NCI-H2081 treated with DMSO at 0.1 percent for 48 hours (cell line): ENCODE measurements around the gene RBMXL2.

Experiments used
- DNase-seq: peaks from one replicate; lab custom pipeline; 2025; lab: John Stamatoyannopoulos, UW

Gene RBMXL2

GRCh38 chr11:7088921-7089320 lies at the start of gene RBMXL2:
Gene RBMXL2, plus strand, starts transcription at chr11:7088998. Its CDS starts 123 bp downstream, at chr11:7089121.
- DNase-seq, result no peak

DNA sequence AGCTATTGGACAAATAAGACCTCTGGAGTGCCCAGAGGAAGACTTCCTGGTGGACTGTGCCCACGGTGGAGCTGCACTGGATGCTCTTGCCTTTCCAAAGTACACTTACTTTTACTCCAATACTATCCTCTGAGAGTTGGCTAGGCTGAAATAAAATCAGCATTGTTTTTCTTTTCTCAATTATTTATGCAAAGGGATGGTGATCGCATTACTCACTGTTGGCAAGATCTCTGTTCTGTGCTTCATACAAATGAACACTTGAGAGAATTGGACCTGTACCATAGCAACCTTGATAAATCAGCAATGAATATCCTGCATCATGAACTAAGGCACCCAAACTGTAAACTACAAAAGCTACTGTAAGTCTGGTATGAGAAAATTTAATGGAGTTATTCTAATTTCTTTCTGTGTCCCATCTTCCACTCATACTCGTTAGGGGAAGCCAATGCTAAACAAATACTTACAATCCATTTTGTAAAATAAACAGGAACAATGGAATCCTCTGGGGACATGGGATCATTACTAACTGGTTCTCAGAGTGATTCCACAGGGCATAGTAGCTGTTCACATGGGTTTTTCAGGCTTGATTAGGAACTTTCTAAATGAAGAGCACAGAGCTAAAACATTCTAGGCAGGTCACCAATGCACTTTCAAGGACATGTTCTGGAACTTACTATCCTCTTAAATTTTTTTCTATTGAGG lies 42.2 kb upstream of the RBMXL2 start:
- no peak for DNase-seq

DNA sequence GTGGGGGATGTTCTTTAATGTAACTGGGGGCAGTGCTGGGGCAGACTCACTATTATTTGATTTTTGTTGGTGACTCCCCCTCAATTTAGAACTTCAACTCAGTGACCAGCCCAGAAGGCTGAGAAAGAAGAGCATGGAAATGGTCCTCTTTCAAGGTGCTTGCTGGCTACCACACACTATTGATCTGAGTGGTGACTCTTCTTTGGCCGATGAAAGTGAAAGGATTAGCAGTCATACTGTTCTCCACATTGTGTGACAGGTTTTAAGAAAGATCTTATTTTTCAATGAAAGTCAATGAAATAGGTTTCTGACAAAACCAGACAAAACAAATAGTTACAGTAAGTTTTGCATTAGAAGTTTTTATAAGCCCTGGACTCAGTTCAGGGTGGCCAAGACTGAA lies 38.6 kb upstream of the RBMXL2 start:
- DNase-seq, result no peak

DNA sequence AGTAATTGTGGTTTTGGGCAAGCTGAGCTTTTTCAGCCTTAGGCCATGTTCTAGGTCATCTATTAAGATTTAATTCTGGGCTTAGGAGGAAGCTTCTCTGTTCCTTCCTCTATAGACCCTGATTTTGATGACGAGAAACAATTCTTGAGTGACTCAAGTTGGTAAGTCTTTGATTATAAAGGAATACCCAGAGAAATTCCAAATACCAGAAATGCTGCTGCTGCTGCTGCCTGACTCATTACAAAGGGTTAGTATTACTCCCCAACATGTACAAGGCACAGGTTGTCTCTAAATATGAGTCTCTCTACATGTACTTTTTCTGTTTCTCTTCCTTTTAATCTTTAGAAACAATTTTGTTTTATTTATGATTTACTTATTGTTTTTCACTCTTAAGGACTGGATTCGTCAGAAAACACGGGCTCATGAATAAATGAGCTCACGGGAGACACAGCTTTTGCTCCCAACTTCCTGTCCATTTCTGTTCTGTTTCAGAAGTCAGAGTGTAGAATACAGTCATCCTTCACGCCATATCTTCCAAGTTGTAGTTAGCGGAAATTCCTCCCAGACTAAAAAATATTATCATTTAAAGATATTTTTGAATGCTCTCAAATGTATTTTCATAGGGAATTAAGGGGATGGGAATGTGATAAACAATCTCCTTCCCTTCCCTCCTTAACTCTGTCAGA lies 31.8 kb upstream of the RBMXL2 start:
- DNase-seq, result no peak

GRCh38 chr11:7057641-7058040 lies 31.2 kb upstream of the RBMXL2 start:
- DNase-seq, result no peak

DNA sequence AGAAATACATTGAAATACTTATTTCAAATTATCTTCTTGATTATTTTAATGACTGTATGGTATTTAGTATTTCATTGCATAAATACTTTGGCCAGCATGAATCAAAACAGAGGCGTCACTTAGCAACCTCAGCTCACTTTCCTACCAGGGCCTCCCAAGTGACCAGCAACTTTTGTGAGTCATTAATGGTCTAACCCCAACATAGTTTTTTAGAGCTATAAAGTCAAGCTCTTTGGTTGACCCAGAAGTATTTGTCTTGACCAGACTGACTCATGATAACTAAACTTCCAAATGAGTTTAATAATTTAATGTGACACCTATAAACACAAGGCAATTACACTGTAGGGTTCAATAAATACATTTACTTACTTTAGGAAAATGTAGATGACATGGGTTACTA lies 27.9 kb upstream of the RBMXL2 start:
- DNase-seq, result no peak

- no peak for DNase-seq
Measured at GRCh38 chr11:7062534-7062933, 26.3 kb upstream of the RBMXL2 start.

GRCh38 chr11:7072401-7073028 lies 16.3 kb upstream of the RBMXL2 start:
- DNase-seq, result no peak

- no peak for DNase-seq
Measured at GRCh38 chr11:7077101-7077500, 11.7 kb upstream of the RBMXL2 start.

DNA sequence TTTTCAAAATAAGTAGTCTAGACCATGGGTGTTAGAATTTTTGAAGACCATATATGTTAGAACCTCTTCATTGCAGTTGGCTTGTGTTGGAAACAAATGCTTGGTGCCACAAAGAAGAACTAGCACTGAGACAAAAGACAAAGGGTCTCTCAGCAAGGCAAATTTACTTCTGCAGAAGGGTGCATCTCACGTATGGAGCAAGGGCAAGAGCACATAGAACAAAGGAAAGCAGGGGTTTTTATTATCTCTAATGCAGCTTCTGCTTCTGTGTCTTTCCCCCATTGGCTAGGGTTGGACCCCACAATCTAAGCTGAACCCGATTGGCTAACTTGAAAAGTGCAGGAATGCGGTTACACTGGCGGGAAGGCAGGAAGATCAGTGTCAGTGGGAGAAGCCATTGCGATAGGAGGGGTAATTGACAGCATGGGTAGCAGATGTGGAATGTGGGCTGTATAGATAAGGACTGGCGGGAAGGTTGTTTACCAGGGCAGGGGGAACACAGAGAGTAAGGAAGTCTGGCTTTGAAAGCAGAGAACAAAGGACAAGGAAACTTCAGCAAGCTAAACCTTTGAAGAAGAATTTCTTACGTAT lies 9.2 kb upstream of the RBMXL2 start:
- no peak for DNase-seq

- no peak for DNase-seq
Measured at GRCh38 chr11:7080900-7081299, 7.9 kb upstream of the RBMXL2 start.

- no peak for DNase-seq
Measured at GRCh38 chr11:7081441-7081840, 7.4 kb upstream of the RBMXL2 start.

DNA sequence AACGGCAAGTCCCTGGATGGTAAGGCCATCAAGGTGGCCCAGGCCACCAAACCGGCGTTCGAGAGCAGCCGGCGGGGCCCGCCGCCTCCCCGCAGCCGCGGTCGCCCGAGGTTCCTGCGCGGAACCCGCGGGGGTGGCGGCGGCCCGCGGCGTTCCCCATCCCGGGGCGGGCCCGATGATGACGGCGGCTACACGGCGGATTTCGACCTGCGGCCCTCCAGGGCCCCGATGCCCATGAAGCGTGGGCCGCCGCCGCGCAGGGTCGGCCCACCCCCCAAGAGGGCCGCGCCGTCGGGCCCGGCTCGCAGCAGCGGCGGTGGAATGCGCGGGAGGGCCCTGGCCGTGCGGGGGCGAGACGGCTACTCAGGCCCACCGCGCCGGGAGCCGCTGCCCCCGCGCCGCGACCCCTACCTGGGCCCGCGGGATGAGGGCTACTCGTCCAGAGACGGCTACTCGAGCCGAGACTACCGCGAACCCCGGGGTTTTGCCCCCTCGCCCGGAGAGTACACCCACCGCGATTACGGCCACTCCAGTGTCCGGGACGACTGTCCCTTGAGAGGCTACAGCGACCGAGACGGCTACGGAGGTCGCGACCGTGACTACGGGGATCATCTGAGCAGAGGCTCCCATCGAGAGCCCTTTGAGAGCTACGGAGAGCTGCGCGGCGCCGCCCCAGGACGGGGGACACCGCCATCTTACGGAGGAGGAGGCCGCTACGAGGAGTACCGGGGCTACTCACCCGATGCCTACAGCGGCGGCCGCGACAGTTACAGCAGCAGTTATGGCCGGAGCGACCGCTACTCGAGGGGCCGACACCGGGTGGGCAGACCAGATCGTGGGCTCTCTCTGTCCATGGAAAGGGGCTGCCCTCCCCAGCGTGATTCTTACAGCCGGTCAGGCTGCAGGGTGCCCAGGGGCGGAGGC lies 792 bp downstream of the RBMXL2 start:
- no peak for DNase-seq

- peak; percentile 21 for DNase-seq
Measured at GRCh38 chr11:7098235-7098832, 9.5 kb downstream of the RBMXL2 start.

- no peak for DNase-seq
Measured at GRCh38 chr11:7115780-7116179, 27.0 kb downstream of the RBMXL2 start.

DNA sequence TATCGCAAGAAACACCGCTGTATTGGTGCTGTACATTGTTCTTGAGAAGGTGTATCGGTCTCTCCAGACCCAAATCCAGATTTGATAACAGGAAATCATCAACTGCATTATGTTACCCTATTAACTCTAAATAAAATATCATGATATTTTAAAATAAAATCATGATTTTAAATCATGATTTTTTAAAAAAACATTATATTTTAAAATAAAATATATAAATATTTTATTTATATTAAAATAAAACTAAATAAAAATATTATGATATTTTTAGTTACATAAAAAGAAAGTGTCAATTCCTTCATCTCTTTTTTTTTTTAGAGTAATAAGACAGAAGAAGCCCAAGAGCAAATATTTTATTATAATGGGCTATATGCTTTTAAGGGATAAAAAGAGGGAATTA lies 27.6 kb downstream of the RBMXL2 start:
- DNase-seq, result no peak

DNA sequence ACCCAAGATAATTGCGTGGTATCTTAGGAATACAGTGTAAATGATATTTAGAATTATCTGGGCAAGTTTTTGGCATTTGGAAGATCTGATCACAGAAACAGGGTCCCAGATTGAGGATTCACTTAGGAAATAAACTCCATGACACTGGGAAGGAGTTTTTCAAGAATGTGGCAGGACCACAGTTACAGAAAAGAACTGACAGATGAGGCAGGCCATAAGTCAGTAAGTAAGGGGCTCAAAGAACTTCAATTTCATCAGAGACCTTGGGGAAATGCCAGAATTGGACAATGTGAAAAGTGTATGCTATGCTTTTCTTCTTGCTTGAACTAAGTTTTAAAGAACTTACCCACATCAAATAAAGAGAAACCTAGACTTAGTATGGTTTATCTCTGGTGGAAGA lies 49.3 kb downstream of the RBMXL2 start:
- no peak for DNase-seq
